HCT116 (cell line): Measurements from ENCODE around the gene MECP2. TPM values are rescaled to one million over a fixed set of nuclear protein-coding genes. Genes with fewer than 3 reads are reported as not detected.

Experiments used
- ATAC-seq: fragments of 200-7000 bp; cut with Tn5 transposase; 2 replicates; pipeline ENCODE4 v1.9.1; 2020; ENCODE audit warnings: mild to moderate bottlenecking, moderate library complexity
- BruUV-seq: library from RNA; stranded (reverse); fragments of 400-500 nt; replicated peaks from 2 replicates; lab custom pipeline; 2021; lab: Mats Ljungman, UMichigan
- CTCF ChIA-PET: fragments of 300-600 bp; sonication (Branson Sonifier 250); formaldehyde crosslinking; loops from one replicate; lab custom pipeline; 2021; ENCODE audit warnings: antibody characterized with exemption; lab: Charles Lee
- POLR2A ChIA-PET: fragments of 300-600, 350-600 bp; sonication (Branson Sonifier 250); formaldehyde crosslinking; loops from one replicate; lab custom pipeline; 2021; ENCODE audit warnings: antibody characterized with exemption; lab: Charles Lee
- RAD21 ChIA-PET, 2 experiments: fragments of 300-600 bp; sonication (Branson Sonifier 250); formaldehyde crosslinking; loops; one replicate each; lab custom pipeline; 2023; ENCODE audit warnings: low total read pairs in 2 of 2; ENCODE audit not compliant: uncharacterized antibody in 2 of 2, unreplicated experiment in 2 of 2, low non-redundant PET in 1 of 2; lab: Charles Lee
- DNase-seq: peaks from one replicate; pipeline ENCODE4 v3.0.0-alpha.2; 2010; ENCODE audit warnings: low read depth, low spot score
- H2AFZ ChIP-seq: fragments of 200-600 bp; shearing (Covaris generic), sonication (generic); 2 replicates; pipeline ENCODE4 v1.6.1; 2017; ENCODE audit warnings: low read depth, mixed run types, mixed read lengths, antibody characterized with exemption, low read length; ENCODE audit not compliant: poor library complexity, severe bottlenecking
- H3K27ac ChIP-seq: 2 replicates; pipeline ENCODE4 v1.5.1; 2012; ENCODE audit warnings: low read depth, low read length
- H3K27me3 ChIP-seq: fragments of 200-600 bp; sonication (generic); 2 replicates; pipeline ENCODE4 v1.6.1; 2016; ENCODE audit warnings: mixed run types, low read length, mixed read lengths; ENCODE audit not compliant: insufficient read depth
- H3K36me3 ChIP-seq, 2 experiments: fragments of 200-500 bp in 1 of 2; fragments of 200-600 bp in 1 of 2; sonication (Bioruptor generic) in 1 of 2; sonication (generic) in 1 of 2; 2 replicates each; pipeline versions ENCODE4 v1.5.1 to v1.6.1; 2014 to 2016; ENCODE audit warnings: low read length in 2 of 2, inconsistent platforms in 1 of 2, mixed read lengths in 1 of 2, mixed run types in 1 of 2; ENCODE audit not compliant: insufficient read depth in 2 of 2, control insufficient read depth in 1 of 2
- H3K4me1 ChIP-seq, 2 experiments: fragments of 200-600 bp in 1 of 2; sonication (generic) in 1 of 2; 2 replicates each; pipeline versions ENCODE4 v1.5.1 to v1.6.1; 2012 to 2017; ENCODE audit warnings: low read length in 2 of 2, inconsistent platforms in 1 of 2, mild to moderate bottlenecking in 1 of 2, mixed read lengths in 1 of 2, mixed run types in 1 of 2, moderate library complexity in 1 of 2; ENCODE audit not compliant: insufficient read depth in 2 of 2, control insufficient read depth in 1 of 2
- H3K4me2 ChIP-seq: fragments of 200-600 bp; sonication (generic); 2 replicates; pipeline ENCODE4 v1.6.1; 2017; ENCODE audit warnings: mixed run types, low read length, mixed read lengths
- H3K4me3 ChIP-seq, 2 experiments: fragments of 200-600 bp in 1 of 2; sonication (generic) in 1 of 2; replicated peaks in 1 of 2; 2 replicates each; pipeline ENCODE4 v1.5.1; 2011 to 2016; ENCODE audit warnings: low read length in 2 of 2, control low read depth in 1 of 2, low read depth in 1 of 2, mild to moderate bottlenecking in 1 of 2, mixed read lengths in 1 of 2, mixed run types in 1 of 2
- H3K79me2 ChIP-seq: fragments of 200-600 bp; sonication (generic); 2 replicates; pipeline ENCODE4 v1.6.1; 2017; ENCODE audit warnings: mild to moderate bottlenecking, mixed run types, low read length, moderate library complexity, mixed read lengths; ENCODE audit not compliant: insufficient read depth
- H3K9ac ChIP-seq: fragments of 200-600 bp; sonication (generic); 2 replicates; pipeline ENCODE4 v1.6.1; 2016; ENCODE audit warnings: low read length, mixed read lengths
- H3K9me2 ChIP-seq: fragments of 200-600 bp; sonication (generic), shearing (Covaris generic); 2 replicates; pipeline ENCODE4 v1.6.1; 2017; ENCODE audit warnings: mixed run types, mild to moderate bottlenecking, moderate library complexity; ENCODE audit not compliant: insufficient read depth
- H3K9me3 ChIP-seq, 2 experiments: fragments of 200-500 bp in 1 of 2; fragments of 200-600 bp in 1 of 2; sonication (Bioruptor generic) in 1 of 2; sonication (generic) in 1 of 2; 2 replicates each; pipeline ENCODE4 v1.6.1; 2014 to 2017; ENCODE audit warnings: low read length in 2 of 2, mixed read lengths in 2 of 2, inconsistent platforms in 1 of 2, low read depth in 1 of 2, mild to moderate bottlenecking in 1 of 2, mixed run types in 1 of 2, moderate library complexity in 1 of 2; ENCODE audit not compliant: control insufficient read depth in 1 of 2, insufficient read depth in 1 of 2
- H4K20me1 ChIP-seq: fragments of 200-600 bp; sonication (generic), shearing (Covaris generic); 2 replicates; pipeline ENCODE4 v1.6.1; 2017; ENCODE audit warnings: mixed run types, mild to moderate bottlenecking, moderate library complexity; ENCODE audit not compliant: insufficient read depth
- ATF3 ChIP-seq: IDR thresholded peaks from 2 replicates; pipeline ENCODE4 v1.6.1; 2012
- CBX3 ChIP-seq: IDR thresholded peaks from 2 replicates; pipeline ENCODE4 v1.6.1; 2012; ENCODE audit warnings: low read depth
- CEBPB ChIP-seq: IDR thresholded peaks from 2 replicates; pipeline ENCODE4 v1.6.1; 2012; ENCODE audit warnings: low read depth
- EZH2 ChIP-seq: fragments of 200-600 bp; sonication (generic); IDR thresholded peaks from 2 replicates; pipeline ENCODE4 v1.6.1; 2017; ENCODE audit warnings: antibody characterized with exemption, mixed run types
- EZH2phosphoT487 ChIP-seq: fragments of 200-600 bp; IDR thresholded peaks from 2 replicates; pipeline ENCODE4 v1.6.1; 2018; ENCODE audit warnings: antibody characterized with exemption, borderline replicate concordance
- FOSL1 ChIP-seq: IDR thresholded peaks from 2 replicates; pipeline ENCODE4 v1.6.1; 2012; ENCODE audit warnings: low read depth
- POLR2A ChIP-seq: IDR thresholded peaks from 2 replicates; pipeline ENCODE4 v1.7.0; 2011; ENCODE audit warnings: borderline replicate concordance; ENCODE audit not compliant: insufficient read depth, insufficient read length; ENCODE audit errors: extremely low read depth
- POLR2AphosphoS5 ChIP-seq: IDR thresholded peaks from 2 replicates; pipeline ENCODE4 v1.6.1; 2011; ENCODE audit warnings: mild to moderate bottlenecking, low read depth, low read length, moderate library complexity
- REST ChIP-seq: IDR thresholded peaks from 2 replicates; pipeline ENCODE4 v1.6.1; 2012; ENCODE audit warnings: low read depth
- SP1 ChIP-seq: IDR thresholded peaks from 2 replicates; pipeline ENCODE4 v1.6.1; 2012; ENCODE audit warnings: low read depth
- YY1 ChIP-seq: IDR thresholded peaks from 2 replicates; pipeline ENCODE4 v1.6.1; 2011; ENCODE audit warnings: low read length, low read depth, moderate library complexity, mild to moderate bottlenecking; ENCODE audit not compliant: insufficient replicate concordance; ENCODE audit errors: extremely low read depth
- ZFX ChIP-seq: fragments of 450-650 bp; IDR thresholded peaks from 2 replicates; pipeline ENCODE4 v1.6.1; 2017
- ZNF274 ChIP-seq: fragments of 200-500 bp; sonication (Bioruptor generic); IDR thresholded peaks from 2 replicates; pipeline ENCODE4 v1.6.1; 2014; ENCODE audit warnings: mild to moderate bottlenecking, low read depth, low read length, inconsistent platforms
- intact Hi-C: fragments of 100-400 bp; cut with micrococcal nuclease; formaldehyde crosslinking; loops from 2 replicates; pipeline ENCODE4 v1.10.0; 2022
- total RNA-seq: library from RNA; stranded (reverse); gene quantifications from one replicate; pipeline ENCODE4 v1.2.1, GENCODE V29; 2021; ENCODE audit not compliant: unreplicated experiment
- TF ChIP-seq, protein P1 (sequence below): IDR thresholded peaks from 2 replicates; pipeline ENCODE4 v1.6.1; 2012

MECP2 gene
- total RNA-seq, 1 experiment from 2014 or later, result 32.4 TPM

GRCh38 chrX:154098551-154098950, 1.0 kb upstream of the MECP2 start:
- TF ChIP-seq EZH2phosphoT487, result no peak
- TF ChIP-seq, protein P1, sequence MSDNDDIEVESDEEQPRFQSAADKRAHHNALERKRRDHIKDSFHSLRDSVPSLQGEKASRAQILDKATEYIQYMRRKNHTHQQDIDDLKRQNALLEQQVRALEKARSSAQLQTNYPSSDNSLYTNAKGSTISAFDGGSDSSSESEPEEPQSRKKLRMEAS, result peak; percentile 4; the same call in 1 of the 2 replicates
- TF ChIP-seq EZH2, result no peak
- TF ChIP-seq ATF3, result no peak
- TF ChIP-seq ZNF274, result no peak
- no peak for TF ChIP-seq YY1
- TF ChIP-seq, all 23 proteins: peak for 1
- H3K9ac ChIP-seq, result peak overlapping the region; percentile 27; the same call in 1 of the 2 replicates
- ChIA-PET RAD21 (interaction anchor here in 1 of 2 experiments (0.6 kb wide), 1 partner anchor 129 kb away, joined by 4 read pairs; no protein-coding TSS in a partner anchor), POLR2A (no interaction called here), CTCF (no interaction called here)
- no TSS peak for BruUV-seq
- H3K79me2 ChIP-seq, result peaks cover 34% of the 10 kb centered on the region
- H3K4me2 ChIP-seq, result peak overlapping the region; percentile 76
- no peaks in the 10 kb centered on the region for H3K36me3 ChIP-seq
- intact Hi-C loops, result no loop called here
- ATAC-seq (no peak), DNase-seq (no peak)
- H3K27me3 ChIP-seq, result no peaks in the 10 kb centered on the region
- H2AFZ ChIP-seq, result no peak overlapping the region
- H4K20me1 ChIP-seq, result no peaks in the 10 kb centered on the region
- H3K4me1 ChIP-seq, result peaks cover 8 to 15% of the 10 kb centered on the region in 2 experiments
- no peaks in the 10 kb centered on the region for H3K9me2 ChIP-seq
- no peak overlapping the region for H3K4me3 ChIP-seq
- H3K27ac ChIP-seq, result no peak overlapping the region
- H3K9me3 ChIP-seq, result no peaks in the 10 kb centered on the region

DNA sequence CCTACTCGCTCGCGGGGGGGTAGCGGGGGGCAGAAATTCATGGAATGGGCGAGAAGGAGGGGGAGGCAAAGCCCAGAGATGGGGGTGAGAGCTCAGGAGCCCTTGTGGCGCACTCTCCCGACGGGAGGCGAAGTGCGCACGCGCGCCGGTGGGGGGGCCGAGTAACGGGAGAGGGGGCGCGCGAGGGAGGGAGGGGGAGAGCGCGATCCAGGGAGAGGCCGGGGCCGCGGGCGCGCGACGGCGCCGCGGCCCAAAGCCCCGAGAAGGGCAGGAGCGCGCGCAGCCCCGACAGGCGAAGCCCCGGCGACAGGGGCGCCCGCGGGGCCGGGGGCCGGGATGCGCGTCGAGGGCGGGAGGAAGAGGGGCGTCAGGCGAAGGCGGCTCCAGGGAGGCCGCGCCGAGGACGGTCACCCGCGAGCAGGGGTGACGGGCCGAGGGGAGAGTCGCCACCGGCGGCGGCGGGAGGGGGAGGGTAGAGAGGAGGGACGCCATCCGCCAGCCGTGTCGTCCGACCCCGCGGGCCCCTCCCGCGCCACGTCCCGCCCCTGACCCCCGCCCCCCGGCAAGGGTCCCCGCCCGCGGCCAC, 421 bp downstream of the MECP2 start:
- peak; percentile 62 for ATAC-seq
- ChIA-PET POLR2A (interaction anchor here (0.7 kb wide), 1 partner anchor 207 kb away, joined by 5 read pairs; no protein-coding TSS in a partner anchor), CTCF (no interaction called here)

More for the DNA sequence above, 421 bp downstream of the MECP2 start:
- peaks cover 49% of the 10 kb centered on the region for H3K79me2 ChIP-seq
- no peaks in the 10 kb centered on the region for H3K36me3 ChIP-seq
- no peak overlapping the region for H2AFZ ChIP-seq
- H3K4me1 ChIP-seq, result peaks cover 8 to 15% of the 10 kb centered on the region in 2 experiments
- H3K9me3 ChIP-seq, result no peaks in the 10 kb centered on the region
- RAD21 ChIA-PET, result no interaction called here
- H4K20me1 ChIP-seq, result no peaks in the 10 kb centered on the region
- peak overlapping the region; percentile 63 to 64 for H3K4me3 ChIP-seq
- peak overlapping the region; percentile 65 for H3K9ac ChIP-seq
- intact Hi-C loops, result no loop called here
- no peaks in the 10 kb centered on the region for H3K27me3 ChIP-seq
- peak overlapping the region; percentile 76 for H3K4me2 ChIP-seq
- DNase-seq, result no peak
- peak overlapping the region; percentile 58 for H3K27ac ChIP-seq
- TF ChIP-seq REST, result no peak
- TF ChIP-seq SP1, result no peak
- TF ChIP-seq POLR2A, result no peak
- TF ChIP-seq POLR2AphosphoS5, result peak; percentile 58; the same call in 1 of the 2 replicates
- no peak for TF ChIP-seq CEBPB
- no peak for TF ChIP-seq FOSL1
- no peak for TF ChIP-seq ZFX
- TF ChIP-seq EZH2phosphoT487, result no peak
- no peak for TF ChIP-seq CBX3
- no TSS peak for BruUV-seq
- H3K9me2 ChIP-seq, result no peaks in the 10 kb centered on the region
